Neural cell (in vitro differentiated cells): ENCODE results near the gene RPL26. TPM values are rescaled to one million over a fixed set of nuclear protein-coding genes. Genes with fewer than 3 reads are reported as not detected.

ENCODE experiments used
- H2AFZ ChIP-seq: fragments of 200-600, 300-800 bp; sonication (generic), shearing (Covaris generic); 2 replicates; pipeline ENCODE4 v1.6.0; 2014; ENCODE audit warnings: low read depth, mild to moderate bottlenecking, antibody characterized with exemption, low read length, moderate library complexity
- H3F3A ChIP-seq: fragments of 200-600 bp; shearing (Covaris generic); 2 replicates; pipeline ENCODE4 v1.6.1; 2016; ENCODE audit warnings: mild to moderate bottlenecking, moderate library complexity, mixed read lengths, antibody characterized with exemption, low read length; ENCODE audit not compliant: insufficient read depth, poor library complexity, severe bottlenecking
- H3K27ac ChIP-seq: fragments of 200-600, 300-800 bp; sonication (generic), shearing (Covaris generic); 2 replicates; pipeline ENCODE4 v1.5.1; 2014; ENCODE audit warnings: mild to moderate bottlenecking, low read length, moderate library complexity
- H3K27me3 ChIP-seq: fragments of 300-800, 200-600 bp; sonication (generic), shearing (Covaris generic); 2 replicates; pipeline ENCODE4 v1.6.0; 2014; ENCODE audit warnings: mild to moderate bottlenecking, low read depth, low read length, moderate library complexity; ENCODE audit not compliant: insufficient read depth
- H3K36me3 ChIP-seq: fragments of 300-800, 200-600 bp; sonication (generic), shearing (Covaris generic); 2 replicates; pipeline ENCODE4 v1.5.1; 2014; ENCODE audit warnings: mild to moderate bottlenecking, antibody characterized with exemption, low read length, moderate library complexity; ENCODE audit not compliant: insufficient read depth
- H3K4me2 ChIP-seq: fragments of 300-800, 200-600 bp; sonication (generic), shearing (Covaris generic); 2 replicates; pipeline ENCODE4 v1.6.0; 2014; ENCODE audit warnings: mild to moderate bottlenecking, low read length
- H3K4me3 ChIP-seq: fragments of 300-800, 200-600 bp; sonication (generic), shearing (Covaris generic); 2 replicates; pipeline ENCODE4 v1.5.1; 2014; ENCODE audit warnings: mild to moderate bottlenecking, low read length, moderate library complexity
- H3K79me2 ChIP-seq: fragments of 200-600 bp; shearing (Covaris generic); replicated peaks from 2 replicates; pipeline ENCODE4 v1.6.0; 2014; ENCODE audit warnings: mild to moderate bottlenecking, low read length, moderate library complexity; ENCODE audit not compliant: insufficient read depth
- H3K9ac ChIP-seq: fragments of 300-800, 200-600 bp; sonication (generic), shearing (Covaris generic); 2 replicates; pipeline ENCODE4 v1.6.1; 2016; ENCODE audit warnings: mild to moderate bottlenecking, low read length, mixed read lengths
- H3K9me2 ChIP-seq: fragments of 200-600 bp; shearing (Covaris generic); 2 replicates; pipeline ENCODE4 v1.6.1; 2016; ENCODE audit warnings: mild to moderate bottlenecking, low read length, mixed read lengths; ENCODE audit not compliant: insufficient read depth
- H3K9me3 ChIP-seq: fragments of 200-600, 300-800 bp; sonication (generic), shearing (Covaris generic); 2 replicates; pipeline ENCODE4 v1.6.1; 2016; ENCODE audit warnings: mild to moderate bottlenecking, mixed run types, low read length, moderate library complexity, mixed read lengths
- H4K20me1 ChIP-seq: fragments of 200-600 bp; shearing (Covaris generic); 2 replicates; pipeline ENCODE4 v1.6.1; 2016; ENCODE audit warnings: mild to moderate bottlenecking, mixed run types; ENCODE audit not compliant: insufficient read depth
- EP300 ChIP-seq: fragments of 450-650 bp; conservative IDR thresholded peaks from 2 replicates; pipeline ENCODE4 v1.6.1; 2014; ENCODE audit warnings: antibody characterized with exemption, mild to moderate bottlenecking, moderate library complexity; ENCODE audit not compliant: poor library complexity, severe bottlenecking
- EZH2 ChIP-seq: fragments of 200-600, 300-800 bp; shearing (Covaris generic), sonication (generic); IDR thresholded peaks from 2 replicates; pipeline ENCODE4 v1.6.1; 2014; ENCODE audit warnings: antibody characterized with exemption, low read length, borderline replicate concordance, mild to moderate bottlenecking; ENCODE audit not compliant: insufficient read depth, poor library complexity, severe bottlenecking
- MXI1 ChIP-seq: fragments of 450-650 bp; conservative IDR thresholded peaks from 2 replicates; pipeline ENCODE4 v1.6.1; 2014; ENCODE audit warnings: antibody characterized with exemption, mild to moderate bottlenecking; ENCODE audit not compliant: poor library complexity, severe bottlenecking
- POLR2AphosphoS5 ChIP-seq: IDR thresholded peaks from 2 replicates; pipeline ENCODE4 v1.6.1; 2012
- RAD21 ChIP-seq: fragments of 450-650 bp; conservative IDR thresholded peaks from 2 replicates; pipeline ENCODE4 v1.6.1; 2014; ENCODE audit warnings: antibody characterized with exemption, mild to moderate bottlenecking, moderate library complexity
- SMC3 ChIP-seq: fragments of 450-650 bp; conservative IDR thresholded peaks from 2 replicates; pipeline ENCODE4 v1.6.1; 2014; ENCODE audit warnings: antibody characterized with exemption, mild to moderate bottlenecking, moderate library complexity; ENCODE audit not compliant: poor library complexity
- TAF1 ChIP-seq: IDR thresholded peaks from 2 replicates; pipeline ENCODE4 v1.6.1; 2012; ENCODE audit warnings: low read depth
- polyA plus RNA-seq: library from polyadenylated mRNA; depleted of rRNA; stranded (reverse); fragments of >200 nt; gene quantifications from 2 replicates; pipeline ENCODE4 v1.2.3, GENCODE V29; 2014
- TF ChIP-seq, protein P1 (sequence below): fragments of 450-650 bp; IDR thresholded peaks from 2 replicates; pipeline ENCODE4 v1.5.1; 2014; ENCODE audit warnings: antibody characterized with exemption, mild to moderate bottlenecking, moderate library complexity; ENCODE audit not compliant: poor library complexity, severe bottlenecking
- TF ChIP-seq, protein P2 (sequence below): IDR thresholded peaks from 2 replicates; pipeline ENCODE4 v1.6.1; 2012; ENCODE audit warnings: borderline replicate concordance

Gene RPL26
- polyA plus RNA-seq, 1 donor from 2014 or later, result 4,061 TPM

DNA sequence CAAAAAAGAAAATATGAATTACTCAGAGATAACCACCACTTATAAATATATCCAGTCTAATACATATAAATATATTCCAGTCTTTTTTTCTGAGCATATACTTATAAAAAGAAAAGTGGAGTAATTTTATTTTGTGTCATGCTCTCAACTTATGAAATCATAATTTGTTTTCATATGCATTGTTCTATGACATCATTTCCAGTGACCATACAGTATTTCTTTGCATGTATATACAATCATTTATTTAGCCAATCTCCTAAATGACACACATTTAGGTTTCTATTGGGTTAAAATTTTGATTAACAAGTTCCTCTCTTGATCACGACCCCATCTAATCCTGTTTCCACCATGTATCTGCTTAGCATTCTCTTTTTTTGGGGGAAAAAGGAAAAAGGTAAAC, 36.3 kb upstream of the RPL26 start:
- no peaks in the 10 kb centered on the region for H3K9me3 ChIP-seq
- no peaks in the 10 kb centered on the region for H3K36me3 ChIP-seq
- TF ChIP-seq, protein P1, sequence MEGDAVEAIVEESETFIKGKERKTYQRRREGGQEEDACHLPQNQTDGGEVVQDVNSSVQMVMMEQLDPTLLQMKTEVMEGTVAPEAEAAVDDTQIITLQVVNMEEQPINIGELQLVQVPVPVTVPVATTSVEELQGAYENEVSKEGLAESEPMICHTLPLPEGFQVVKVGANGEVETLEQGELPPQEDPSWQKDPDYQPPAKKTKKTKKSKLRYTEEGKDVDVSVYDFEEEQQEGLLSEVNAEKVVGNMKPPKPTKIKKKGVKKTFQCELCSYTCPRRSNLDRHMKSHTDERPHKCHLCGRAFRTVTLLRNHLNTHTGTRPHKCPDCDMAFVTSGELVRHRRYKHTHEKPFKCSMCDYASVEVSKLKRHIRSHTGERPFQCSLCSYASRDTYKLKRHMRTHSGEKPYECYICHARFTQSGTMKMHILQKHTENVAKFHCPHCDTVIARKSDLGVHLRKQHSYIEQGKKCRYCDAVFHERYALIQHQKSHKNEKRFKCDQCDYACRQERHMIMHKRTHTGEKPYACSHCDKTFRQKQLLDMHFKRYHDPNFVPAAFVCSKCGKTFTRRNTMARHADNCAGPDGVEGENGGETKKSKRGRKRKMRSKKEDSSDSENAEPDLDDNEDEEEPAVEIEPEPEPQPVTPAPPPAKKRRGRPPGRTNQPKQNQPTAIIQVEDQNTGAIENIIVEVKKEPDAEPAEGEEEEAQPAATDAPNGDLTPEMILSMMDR, result no peak
- TF ChIP-seq POLR2AphosphoS5 (no peak), MXI1 (no peak), TAF1 (no peak), SMC3 (no peak), EZH2 (no peak), EP300 (no peak), RAD21 (no peak)
- TF ChIP-seq, protein P2, sequence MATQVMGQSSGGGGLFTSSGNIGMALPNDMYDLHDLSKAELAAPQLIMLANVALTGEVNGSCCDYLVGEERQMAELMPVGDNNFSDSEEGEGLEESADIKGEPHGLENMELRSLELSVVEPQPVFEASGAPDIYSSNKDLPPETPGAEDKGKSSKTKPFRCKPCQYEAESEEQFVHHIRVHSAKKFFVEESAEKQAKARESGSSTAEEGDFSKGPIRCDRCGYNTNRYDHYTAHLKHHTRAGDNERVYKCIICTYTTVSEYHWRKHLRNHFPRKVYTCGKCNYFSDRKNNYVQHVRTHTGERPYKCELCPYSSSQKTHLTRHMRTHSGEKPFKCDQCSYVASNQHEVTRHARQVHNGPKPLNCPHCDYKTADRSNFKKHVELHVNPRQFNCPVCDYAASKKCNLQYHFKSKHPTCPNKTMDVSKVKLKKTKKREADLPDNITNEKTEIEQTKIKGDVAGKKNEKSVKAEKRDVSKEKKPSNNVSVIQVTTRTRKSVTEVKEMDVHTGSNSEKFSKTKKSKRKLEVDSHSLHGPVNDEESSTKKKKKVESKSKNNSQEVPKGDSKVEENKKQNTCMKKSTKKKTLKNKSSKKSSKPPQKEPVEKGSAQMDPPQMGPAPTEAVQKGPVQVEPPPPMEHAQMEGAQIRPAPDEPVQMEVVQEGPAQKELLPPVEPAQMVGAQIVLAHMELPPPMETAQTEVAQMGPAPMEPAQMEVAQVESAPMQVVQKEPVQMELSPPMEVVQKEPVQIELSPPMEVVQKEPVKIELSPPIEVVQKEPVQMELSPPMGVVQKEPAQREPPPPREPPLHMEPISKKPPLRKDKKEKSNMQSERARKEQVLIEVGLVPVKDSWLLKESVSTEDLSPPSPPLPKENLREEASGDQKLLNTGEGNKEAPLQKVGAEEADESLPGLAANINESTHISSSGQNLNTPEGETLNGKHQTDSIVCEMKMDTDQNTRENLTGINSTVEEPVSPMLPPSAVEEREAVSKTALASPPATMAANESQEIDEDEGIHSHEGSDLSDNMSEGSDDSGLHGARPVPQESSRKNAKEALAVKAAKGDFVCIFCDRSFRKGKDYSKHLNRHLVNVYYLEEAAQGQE, result no peak
- H3F3A ChIP-seq, result no peaks in the 10 kb centered on the region
- no peak overlapping the region for H3K4me3 ChIP-seq
- no peak overlapping the region for H3K4me2 ChIP-seq
- H3K27ac ChIP-seq, result no peak overlapping the region
- H4K20me1 ChIP-seq, result no peaks in the 10 kb centered on the region
- no peak overlapping the region for H3K9ac ChIP-seq
- H3K79me2 ChIP-seq, result no peaks in the 10 kb centered on the region
- no peaks in the 10 kb centered on the region for H3K27me3 ChIP-seq
- H3K9me2 ChIP-seq, result no peaks in the 10 kb centered on the region
- no peak overlapping the region for H2AFZ ChIP-seq

DNA sequence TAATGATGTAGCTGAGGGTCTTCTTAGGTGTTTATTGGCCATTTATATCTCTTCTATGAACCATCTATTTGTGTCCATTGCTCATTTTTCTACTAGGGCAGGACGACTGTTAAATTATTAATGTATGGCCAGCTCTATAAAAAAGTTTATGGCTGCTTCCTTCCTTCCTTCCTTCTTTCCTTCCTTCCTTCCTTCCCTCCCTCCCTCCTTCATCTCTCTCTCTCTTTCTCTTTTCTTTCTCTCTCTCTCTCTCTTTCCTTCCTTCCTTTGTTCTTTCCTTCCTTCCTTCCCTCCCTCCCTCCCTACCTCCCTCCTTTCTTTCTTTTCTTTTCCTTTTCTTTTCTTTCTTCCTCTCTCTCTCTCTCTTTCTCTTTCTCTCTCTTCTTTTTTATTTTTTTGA, 35.5 kb upstream of the RPL26 start:
- H3F3A ChIP-seq, result no peaks in the 10 kb centered on the region
- H3K36me3 ChIP-seq, result no peaks in the 10 kb centered on the region
- no peaks in the 10 kb centered on the region for H3K9me2 ChIP-seq
- H3K9ac ChIP-seq, result no peak overlapping the region
- no peak overlapping the region for H3K4me2 ChIP-seq
- no peak overlapping the region for H3K27ac ChIP-seq
- no peaks in the 10 kb centered on the region for H3K27me3 ChIP-seq
- TF ChIP-seq, protein P1, result no peak
- TF ChIP-seq EZH2, result no peak
- TF ChIP-seq, protein P2, result no peak
- TF ChIP-seq RAD21, result no peak
- no peak for TF ChIP-seq MXI1
- no peak for TF ChIP-seq EP300
- no peak for TF ChIP-seq SMC3
- no peak for TF ChIP-seq TAF1
- no peak for TF ChIP-seq POLR2AphosphoS5
- no peak overlapping the region for H3K4me3 ChIP-seq
- H4K20me1 ChIP-seq, result no peaks in the 10 kb centered on the region
- H3K79me2 ChIP-seq, result no peaks in the 10 kb centered on the region
- no peaks in the 10 kb centered on the region for H3K9me3 ChIP-seq
- H2AFZ ChIP-seq, result no peak overlapping the region
